CD4-positive, alpha-beta T cell treated with Interleukin-2 at 100 ng/mL for 4 hours (primary cell): ENCODE measurements around the gene KRTAP12-1.
"Not testable (repeated sequence)": the region's sequence is repeated elsewhere in the genome, so short reads cannot be mapped to it uniquely, and the experiment has no call there.

Experiments used
- DNase-seq: peaks from one replicate; pipeline ENCODE4 v3.0.0-alpha.2; 2020; ENCODE audit warnings: low spot score

The KRTAP12-1 gene

GRCh38 chr21:44667612-44668011 lies 14.4 kb downstream of the KRTAP12-1 start:
- DNase-seq = no peak

GRCh38 chr21:44666401-44667320 lies 15.3 kb downstream of the KRTAP12-1 start, which contains the start of gene KRTAP12-2:
Gene KRTAP12-2, minus strand, starts transcription at chr21:44666927. Its CDS starts 41 bp downstream, at chr21:44666886.
- DNase-seq = no peak

GRCh38 chr21:44664691-44665090 lies 17.3 kb downstream of the KRTAP12-1 start:
- DNase-seq = no peak

GRCh38 chr21:44661567-44661966 lies 20.4 kb downstream of the KRTAP12-1 start:
- not testable (repeated sequence) for DNase-seq

- DNase-seq = peak; percentile 26
Measured at GRCh38 chr21:44658913-44659595, 22.9 kb downstream of the KRTAP12-1 start.

- no peak for DNase-seq
Measured at GRCh38 chr21:44658541-44658910, 23.4 kb downstream of the KRTAP12-1 start.

GRCh38 chr21:44657635-44658540 lies 24.1 kb downstream of the KRTAP12-1 start, which contains the start of gene KRTAP12-3:
Gene KRTAP12-3, plus strand, starts transcription at chr21:44657932. Its CDS starts 48 bp downstream, at chr21:44657980.
- DNase-seq = peak; percentile 58

GRCh38 chr21:44656868-44657267 lies 25.1 kb downstream of the KRTAP12-1 start:
- DNase-seq = no peak

GRCh38 chr21:44654576-44655175 lies 27.3 kb downstream of the KRTAP12-1 start, which contains the start of gene KRTAP12-4:
Gene KRTAP12-4, minus strand, starts transcription at chr21:44654659. Its CDS starts 45 bp downstream, at chr21:44654614.
- peak; percentile 3 for DNase-seq

- DNase-seq = peak; percentile 43
Measured at GRCh38 chr21:44653656-44654575, 28.0 kb downstream of the KRTAP12-1 start.

GRCh38 chr21:44653123-44653522 lies 28.8 kb downstream of the KRTAP12-1 start:
- DNase-seq = no peak

- no peak for DNase-seq
Measured at GRCh38 chr21:44650973-44651675, 30.8 kb downstream of the KRTAP12-1 start.

- no peak for DNase-seq
Measured at GRCh38 chr21:44650265-44650972, 31.5 kb downstream of the KRTAP12-1 start.

GRCh38 chr21:44649521-44650100 lies 32.4 kb downstream of the KRTAP12-1 start:
- DNase-seq = no peak

GRCh38 chr21:44648557-44649311 lies 33.2 kb downstream of the KRTAP12-1 start:
- DNase-seq = no peak

GRCh38 chr21:44647222-44647552 lies 34.8 kb downstream of the KRTAP12-1 start:
- no peak for DNase-seq

- not testable (repeated sequence) for DNase-seq
Measured at GRCh38 chr21:44646366-44647221, 35.4 kb downstream of the KRTAP12-1 start, which contains the start of gene KRTAP10-11. Gene KRTAP10-11, plus strand, starts transcription at chr21:44646414. Its CDS starts 45 bp downstream, at chr21:44646459.
